Renal pelvis (tissue), 4 donors: Measurements from ENCODE around the gene MPP3. TPM values are rescaled to one million over a fixed set of nuclear protein-coding genes. Genes with fewer than 3 reads are reported as not detected.

Experiments used
- DNase-seq: peaks from one replicate; pipeline ENCODE4 v3.0.0-alpha.2; 2013
- polyA plus RNA-seq, 3 donors: library from polyadenylated mRNA; unstranded; fragments of 120-200 nt; gene quantifications; one replicate each; pipeline ENCODE4 v1.2.1, GENCODE V29; 2013; ENCODE audit not compliant: insufficient read length in 3 of 3

Gene MPP3
- polyA plus RNA-seq, 3 donors: 7.4 to 13.1 (median 12.6) TPM

GRCh38 chr17:43774304-43775250 is 58.4 kb downstream of the MPP3 start:
- no peak for DNase-seq

GRCh38 chr17:43772877-43773648 is 59.9 kb downstream of the MPP3 start:
- no peak for DNase-seq

- no peak for DNase-seq
Observed at GRCh38 chr17:43771463-43771862, 61.5 kb downstream of the MPP3 start.

GRCh38 chr17:43770957-43771356 is 62.0 kb downstream of the MPP3 start:
- no peak for DNase-seq

- DNase-seq: no peak
Observed at GRCh38 chr17:43769859-43770258, 63.1 kb downstream of the MPP3 start.

GRCh38 chr17:43769426-43769825 is 63.5 kb downstream of the MPP3 start:
- DNase-seq: no peak

- DNase-seq: no peak
Observed at GRCh38 chr17:43768943-43769342, 64.0 kb downstream of the MPP3 start.

- DNase-seq: no peak
Observed at GRCh38 chr17:43768382-43768781, 64.6 kb downstream of the MPP3 start.

- no peak for DNase-seq
Observed at GRCh38 chr17:43767713-43768059, 65.3 kb downstream of the MPP3 start.

- DNase-seq: no peak
Observed at GRCh38 chr17:43767053-43767712, 65.8 kb downstream of the MPP3 start.

GRCh38 chr17:43766413-43767052 is 66.4 kb downstream of the MPP3 start:
- no peak for DNase-seq

- DNase-seq: peak; percentile 93
Observed at GRCh38 chr17:43760254-43760852, 72.6 kb downstream of the MPP3 start.

- no peak for DNase-seq
Observed at GRCh38 chr17:43759836-43760235, 73.1 kb downstream of the MPP3 start.

- no peak for DNase-seq
Observed at GRCh38 chr17:43758497-43759174, 74.3 kb downstream of the MPP3 start, which contains the start of gene SOST. TSS of gene SOST (minus strand) at chr17:43758791. CDS start at chr17:43758741, 50 bp downstream.

GRCh38 chr17:43758086-43758485 is 74.9 kb downstream of the MPP3 start:
- no peak for DNase-seq

- DNase-seq: no peak
Observed at GRCh38 chr17:43757171-43757660, 75.7 kb downstream of the MPP3 start.

GRCh38 chr17:43756201-43756600 is 76.7 kb downstream of the MPP3 start:
- DNase-seq: no peak

- peak; percentile 65 for DNase-seq
Observed at GRCh38 chr17:43755389-43755875, 77.5 kb downstream of the MPP3 start.

GRCh38 chr17:43754947-43755346 is 78.0 kb downstream of the MPP3 start:
- DNase-seq: no peak

- DNase-seq: no peak
Observed at GRCh38 chr17:43753493-43754129, 79.3 kb downstream of the MPP3 start.
